Measurements from ENCODE around the gene TNS2. TPM values are rescaled to one million over a fixed set of nuclear protein-coding genes. Genes with fewer than 3 reads are reported as not detected.
"Not testable (repeated sequence)": the region's sequence is repeated elsewhere in the genome, so short reads cannot be mapped to it uniquely, and the experiment has no call there.

TNS2 gene
- total and polyA plus RNA-seq, 9 donors: 66.8 to 255 (median 190) TPM

- Histone ChIP-seq H3K9me3 (no peaks in the 10 kb centered on the region), H3K27me3 (no peaks in the 10 kb centered on the region), H3K4me1 (ENCODE audit: insufficient read depth) (peaks cover 8% of the 10 kb centered on the region), H3K4me3 (no peak overlapping the region), H3K27ac (no peak overlapping the region), H3K36me3 (no peaks in the 10 kb centered on the region)
- intact Hi-C loops (cut with DNase I): no loop called here
- 70 to 78% (median 75%) methylated on average over 6 of the region's 6 CpGs for WGBS, 3 donors
- no peak for TF ChIP-seq EP300 (IDR thresholded peaks at IDR 0.05)
- no peak for TF ChIP-seq POLR2A (IDR thresholded peaks at IDR 0.05)
- TF ChIP-seq CTCF (IDR thresholded peaks at IDR 0.05): no peak
- DNase-seq: peak in 1 of 5 donors; percentile 7
Measured at GRCh38 chr12:53091756-53092155, 41.9 kb downstream of the TNS2 start.

GRCh38 chr12:53093777-53094393, 44.0 kb downstream of the TNS2 start:
- Histone ChIP-seq H3K9me3 (no peaks in the 10 kb centered on the region), H3K4me1 (ENCODE audit: insufficient read depth) (peaks cover 10% of the 10 kb centered on the region), H3K36me3 (no peaks in the 10 kb centered on the region), H3K4me3 (no peak overlapping the region), H3K27ac (peak overlapping the region; percentile 30 to 54), H3K27me3 (no peaks in the 10 kb centered on the region)
- DNase-seq: peak in 2 of 5 donors; percentile 7 to 12
- 36 to 51% (median 37%) methylated on average over 6 of the region's 6 CpGs for WGBS, 3 donors
- TF ChIP-seq CTCF (IDR thresholded peaks at IDR 0.05) (no peak), EP300 (IDR thresholded peaks at IDR 0.05) (no peak), POLR2A (IDR thresholded peaks at IDR 0.05) (no peak)
- intact Hi-C loops (cut with DNase I): no loop called here

- DNase-seq: peak in 2 of 5 donors; percentile 19 to 29
- intact Hi-C loops (cut with DNase I): no loop called here
- TF ChIP-seq POLR2A (IDR thresholded peaks at IDR 0.05) (no peak), CTCF (IDR thresholded peaks at IDR 0.05) (no peak), EP300 (IDR thresholded peaks at IDR 0.05) (no peak)
- Histone ChIP-seq H3K4me1 (ENCODE audit: insufficient read depth) (peaks cover 14% of the 10 kb centered on the region), H3K36me3 (no peaks in the 10 kb centered on the region), H3K4me3 (no peak overlapping the region), H3K27me3 (no peaks in the 10 kb centered on the region), H3K9me3 (no peaks in the 10 kb centered on the region), H3K27ac (peak overlapping the region; percentile 30 to 54)
- WGBS, 3 donors: 48 to 56% (median 49%) methylated on average over 6 of the region's 6 CpGs
Measured at GRCh38 chr12:53094394-53094787, 44.5 kb downstream of the TNS2 start.

GRCh38 chr12:53094796-53095595, 45.1 kb downstream of the TNS2 start:
- Histone ChIP-seq H3K27ac (peak overlapping the region in 1 of 2 donors; percentile 54), H3K4me1 (ENCODE audit: insufficient read depth) (peaks cover 14% of the 10 kb centered on the region)
- 85 to 93% (median 86%) methylated on average over 5 of the region's 5 CpGs for WGBS, 3 donors
- intact Hi-C loops (cut with DNase I); H3K36me3 ChIP-seq; H3K27me3 ChIP-seq; H3K9me3 ChIP-seq; H3K4me3 ChIP-seq: not testable (repeated sequence)
- peak in 2 of 5 donors; percentile 13 to 20 for DNase-seq

GRCh38 chr12:53095596-53095895, 45.7 kb downstream of the TNS2 start:
- intact Hi-C loops (cut with DNase I); H3K4me3 ChIP-seq; H3K27me3 ChIP-seq; H3K9me3 ChIP-seq; H3K36me3 ChIP-seq: not testable (repeated sequence)
- peak in 2 of 5 donors; percentile 20 for DNase-seq
- peak overlapping the region in 1 of 2 donors; percentile 75 for H3K27ac ChIP-seq
- 95 to 98% (median 96%) methylated on average over 3 of the region's 3 CpGs for WGBS, 3 donors
- H3K4me1 ChIP-seq (ENCODE audit: insufficient read depth): peaks cover 14% of the 10 kb centered on the region

Measured in ovary (tissue), 9 donors.